ENCODE measurements around the gene TAF4.
A peak's percentile ranks its signal among the peaks of the same experiment; 100 is the strongest.

Gene TAF4

DNA sequence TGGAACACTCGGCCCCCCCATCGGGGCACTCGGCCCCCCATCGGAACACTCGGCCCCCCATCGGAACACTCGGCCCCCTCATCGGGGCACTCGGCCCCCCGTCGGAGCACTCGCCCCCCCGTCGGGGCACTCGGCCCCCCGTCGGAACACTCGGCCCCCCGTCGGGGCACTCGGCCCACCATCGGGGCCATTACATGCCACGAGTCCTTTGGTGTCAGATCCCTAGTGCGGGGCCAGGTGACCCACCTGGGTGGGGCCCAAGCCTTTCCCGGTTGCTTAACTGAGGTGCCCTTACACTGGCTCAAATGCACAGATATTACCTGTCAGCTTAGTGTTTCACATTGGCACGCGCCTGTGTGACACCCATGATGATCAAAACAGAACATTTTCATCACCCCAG, 95.9 kb downstream of the TAF4 start:
- Mint-ChIP-seq H3K9me3 (no peaks in the 10 kb centered on the region), H3K27me3 (peaks cover 33% of the 10 kb centered on the region), H3K4me3 (no peak overlapping the region), H3K27ac (no peak overlapping the region), H3K4me1 (peaks cover 6% of the 10 kb centered on the region)
- DNase-seq (no peak), ATAC-seq (no peak)

DNA sequence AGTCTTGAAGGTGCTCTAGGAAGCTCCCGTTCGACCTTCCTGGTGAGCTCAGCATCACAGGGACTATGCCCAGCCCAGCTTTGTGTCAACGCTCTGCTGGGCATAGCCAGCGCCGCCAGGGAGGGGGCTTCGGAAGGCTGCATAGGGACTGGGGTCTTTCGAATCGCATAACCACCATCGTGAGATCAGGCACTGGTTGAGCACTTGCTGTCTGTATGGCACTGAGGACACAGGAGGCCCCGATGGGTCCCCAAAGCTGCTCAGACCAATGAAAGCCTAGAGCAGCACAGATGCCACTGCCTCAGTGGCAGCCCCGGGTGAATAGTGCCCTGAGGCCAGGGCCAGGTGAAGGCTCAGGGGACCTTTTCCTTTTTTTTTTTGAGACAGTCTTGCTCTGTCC, 96.7 kb downstream of the TAF4 start:
- ATAC-seq (no peak), DNase-seq (no peak)
- H3K27me3 Mint-ChIP-seq, result peaks cover 42% of the 10 kb centered on the region
- no peaks in the 10 kb centered on the region for H3K9me3 Mint-ChIP-seq
- no peak overlapping the region for H3K4me3 Mint-ChIP-seq
- H3K4me1 Mint-ChIP-seq, result peaks cover 6% of the 10 kb centered on the region
- H3K27ac Mint-ChIP-seq, result no peak overlapping the region

DNA sequence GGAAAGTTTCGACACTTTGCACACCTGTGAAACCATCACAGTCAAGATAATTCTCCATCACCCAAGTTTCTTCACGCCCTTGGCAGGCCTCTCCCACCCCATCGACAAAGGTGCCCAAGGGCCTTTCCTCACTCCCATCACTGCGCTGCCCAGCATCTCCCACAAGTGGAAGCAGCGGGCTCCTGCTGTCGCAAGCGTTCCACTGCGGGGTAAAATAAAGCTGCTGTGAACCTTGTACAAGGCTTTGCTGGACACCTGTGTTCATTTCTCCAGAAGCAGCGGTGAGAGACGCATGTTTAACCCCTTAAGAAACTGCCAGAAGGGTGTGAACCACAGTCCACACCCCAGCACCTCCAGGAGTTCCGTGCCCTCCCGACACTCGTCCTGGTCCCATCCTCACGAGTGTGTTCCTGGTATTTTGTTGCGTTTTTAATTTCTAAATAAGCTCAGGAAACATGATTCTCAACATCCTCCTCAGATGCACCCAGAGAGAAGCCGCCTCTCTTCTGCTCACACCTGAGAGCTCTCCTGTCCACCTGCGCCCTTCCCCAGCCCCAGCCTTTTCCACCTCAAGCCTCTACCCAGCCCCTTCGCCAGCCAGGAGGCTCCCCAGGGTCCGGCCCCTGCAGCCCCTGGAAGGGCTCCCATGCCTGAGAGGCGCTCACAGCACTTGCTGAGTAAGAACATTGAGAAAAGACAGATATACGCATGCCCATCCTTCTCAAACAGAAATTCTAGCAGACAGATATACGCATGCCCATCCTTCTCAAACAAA, 97.5 kb downstream of the TAF4 start:
- peak overlapping the region in 1 of 2 donors; percentile 9 for H3K27ac Mint-ChIP-seq
- H3K27me3 Mint-ChIP-seq, result peaks cover 49% of the 10 kb centered on the region
- H3K9me3 Mint-ChIP-seq, result no peaks in the 10 kb centered on the region
- H3K4me3 Mint-ChIP-seq, result no peak overlapping the region
- H3K4me1 Mint-ChIP-seq, result peaks cover 6% of the 10 kb centered on the region
- ATAC-seq, result no peak
- DNase-seq, result no peak

DNA sequence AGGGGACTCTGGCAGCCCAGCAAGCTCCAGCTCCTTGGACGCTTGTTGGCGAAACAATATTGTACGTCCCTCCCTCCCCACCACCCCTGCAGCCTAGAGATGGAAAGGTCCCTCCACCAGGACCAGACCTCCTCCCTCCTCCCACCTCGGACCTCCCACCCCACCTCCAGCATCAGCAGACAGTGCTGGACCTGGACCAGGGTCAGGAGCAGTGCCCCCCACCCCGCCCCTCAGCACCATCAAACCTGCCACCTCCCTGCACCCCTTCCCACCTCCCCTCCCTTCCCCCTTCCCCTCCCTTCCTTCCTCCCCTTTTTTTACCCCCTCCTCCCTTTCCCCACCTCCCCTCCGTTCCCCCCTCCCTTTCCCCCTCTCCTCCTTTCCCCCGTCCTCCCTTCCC, 98.4 kb downstream of the TAF4 start:
- no peak overlapping the region for H3K27ac Mint-ChIP-seq

DNA sequence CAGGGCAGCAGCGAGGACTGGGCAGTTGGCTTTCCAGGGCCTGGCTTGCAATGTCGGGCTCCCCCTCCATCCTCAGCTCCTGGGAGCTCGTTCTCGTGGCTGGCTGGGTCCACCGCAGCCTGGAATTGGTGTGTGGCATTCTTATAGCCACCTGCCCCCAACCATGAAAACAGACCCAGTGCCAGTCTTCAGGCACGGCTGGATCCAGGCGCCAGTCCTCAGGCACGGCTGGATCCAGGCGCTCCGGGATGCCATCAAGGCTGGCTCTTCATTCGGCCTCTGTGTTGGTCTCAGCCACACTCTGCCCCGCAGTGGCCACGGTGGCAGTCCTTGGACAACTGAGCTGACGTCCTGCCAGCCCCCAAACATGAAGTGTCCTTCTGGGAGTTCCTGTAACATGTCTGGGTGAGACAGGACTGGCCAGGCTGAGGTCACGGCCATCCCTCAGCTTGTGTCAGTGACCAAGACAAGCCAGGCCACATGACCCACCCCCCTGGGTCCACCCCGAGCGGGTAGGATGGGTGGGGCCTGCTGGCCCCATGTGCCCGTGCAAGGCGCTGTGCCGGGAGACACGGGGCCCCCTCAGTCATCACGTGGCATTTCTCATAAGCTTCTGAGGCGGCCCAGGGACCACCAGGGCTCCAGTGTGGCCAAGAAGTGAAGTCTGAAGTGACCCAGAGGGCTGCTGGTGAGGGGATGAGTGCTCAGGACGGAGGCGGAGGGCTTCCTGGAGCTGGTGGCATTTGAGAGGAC, 99.0 kb downstream of the TAF4 start:
- ATAC-seq, result peak; percentile 29
- Mint-ChIP-seq H3K4me1 (peaks cover 6% of the 10 kb centered on the region), H3K4me3 (peak overlapping the region in 1 of 2 donors; percentile 10)

More for the DNA sequence above, 98.4 kb downstream of the TAF4 start:
- Mint-ChIP-seq H3K4me1 (peaks cover 6% of the 10 kb centered on the region), H3K9me3 (no peaks in the 10 kb centered on the region), H3K4me3 (no peak overlapping the region), H3K27me3 (peaks cover 58% of the 10 kb centered on the region)
- no peak for ATAC-seq
- DNase-seq, result no peak

DNA sequence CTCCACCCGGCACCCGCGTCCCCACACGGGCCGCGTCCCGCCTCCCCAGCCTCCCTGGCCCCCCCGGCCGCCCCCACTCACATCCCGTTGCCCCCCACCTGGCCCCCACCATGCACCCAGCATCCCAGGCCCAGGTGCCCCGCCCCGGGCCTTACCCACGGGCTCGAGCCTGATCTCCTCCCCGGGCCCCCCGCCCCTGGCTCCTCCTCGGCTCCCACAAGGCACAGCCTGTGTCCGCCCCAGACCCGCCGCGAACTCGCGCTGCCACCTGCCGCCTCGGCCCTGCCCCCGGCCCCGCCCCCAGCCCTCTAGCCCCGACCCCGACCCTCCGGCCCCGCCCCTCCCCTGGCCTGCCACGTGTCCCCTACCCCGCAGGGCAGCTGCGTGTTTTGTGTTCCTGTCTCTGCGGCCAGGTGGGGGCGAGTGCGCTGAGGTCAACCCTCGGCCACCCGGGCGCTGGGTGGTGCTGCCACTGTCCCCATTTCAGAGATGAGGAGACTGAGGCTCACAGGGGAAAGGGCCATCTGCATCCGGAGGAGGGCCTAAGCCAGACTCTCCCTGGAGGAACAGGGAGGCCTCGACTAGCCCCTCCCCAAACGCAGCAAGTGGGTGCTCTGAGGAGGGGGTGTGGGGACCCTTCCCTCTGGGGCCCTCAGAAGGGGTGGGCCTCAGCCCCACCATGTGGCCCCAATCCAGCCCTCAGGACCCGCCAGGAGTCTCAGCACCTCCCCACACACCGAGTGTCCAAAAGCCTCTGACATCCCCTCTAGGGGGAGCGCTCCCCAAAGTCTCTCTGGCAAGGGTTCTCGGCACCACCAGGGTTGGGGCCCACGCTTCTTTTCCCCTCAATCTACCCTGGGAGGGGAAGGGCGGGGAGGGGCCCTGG, 99.8 kb downstream of the TAF4 start:
- Mint-ChIP-seq H3K4me3 (peak overlapping the region in 1 of 2 donors; percentile 10), H3K4me1 (peaks cover 6% of the 10 kb centered on the region), H3K27ac (no peak overlapping the region), H3K27me3 (peaks cover 65% of the 10 kb centered on the region), H3K9me3 (no peaks in the 10 kb centered on the region)
- ATAC-seq (peak; percentile 40), DNase-seq (no peak)

More for the DNA sequence above, 99.0 kb downstream of the TAF4 start:
- peaks cover 65% of the 10 kb centered on the region for H3K27me3 Mint-ChIP-seq
- H3K27ac Mint-ChIP-seq, result no peak overlapping the region
- no peaks in the 10 kb centered on the region for H3K9me3 Mint-ChIP-seq
- DNase-seq, result no peak

DNA sequence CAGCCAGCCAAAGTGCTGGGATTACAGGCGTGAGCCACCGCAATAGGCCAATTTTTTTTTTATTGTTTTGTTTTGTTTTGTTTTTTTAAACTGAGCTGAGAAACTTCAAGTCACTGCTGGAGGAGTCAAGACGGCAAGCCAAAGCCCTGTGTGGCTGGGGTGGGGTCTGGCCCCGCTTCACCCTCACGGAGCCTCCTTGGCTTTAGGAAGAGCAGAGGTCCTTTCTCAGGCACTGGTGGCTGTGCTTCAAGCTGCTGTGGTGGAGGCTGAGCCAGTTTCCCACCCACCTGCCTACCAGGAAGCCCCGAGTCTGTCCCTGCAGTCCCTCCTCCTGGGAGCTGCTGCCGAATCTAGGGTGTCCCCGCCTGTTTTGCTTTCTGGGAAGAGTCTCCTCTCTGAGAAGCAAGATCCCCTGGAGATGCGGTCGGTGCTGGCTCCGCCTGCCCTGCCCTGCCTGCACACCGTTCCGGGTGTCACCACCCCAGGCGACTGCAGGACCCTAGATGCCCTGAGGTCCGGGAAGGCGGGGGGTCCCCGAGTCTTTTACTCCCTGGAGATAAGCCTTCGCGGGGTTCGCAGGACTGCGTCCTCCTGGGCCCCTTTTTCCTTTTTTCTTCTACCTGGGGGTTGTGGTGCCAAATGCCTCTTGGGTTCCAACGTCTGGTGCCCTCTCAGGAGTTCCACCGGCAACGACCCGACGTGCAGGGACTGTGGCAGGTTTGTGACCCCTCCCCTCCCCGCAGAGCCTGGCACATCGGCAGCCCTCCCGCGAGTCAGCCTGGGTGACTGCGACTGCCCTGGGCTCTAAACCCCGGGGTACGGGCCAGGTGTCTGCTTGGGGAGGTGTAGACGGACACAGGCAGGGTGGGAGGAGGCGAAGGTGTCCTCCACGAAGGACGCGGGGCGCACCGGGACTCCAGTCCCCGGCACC, 100.7 kb downstream of the TAF4 start:
- H3K27ac Mint-ChIP-seq, result no peak overlapping the region
- H3K9me3 Mint-ChIP-seq, result no peaks in the 10 kb centered on the region
- peaks cover 6% of the 10 kb centered on the region for H3K4me1 Mint-ChIP-seq
- no peak for DNase-seq
- no peak for ATAC-seq
- H3K4me3 Mint-ChIP-seq, result no peak overlapping the region
- peaks cover 65% of the 10 kb centered on the region for H3K27me3 Mint-ChIP-seq

DNA sequence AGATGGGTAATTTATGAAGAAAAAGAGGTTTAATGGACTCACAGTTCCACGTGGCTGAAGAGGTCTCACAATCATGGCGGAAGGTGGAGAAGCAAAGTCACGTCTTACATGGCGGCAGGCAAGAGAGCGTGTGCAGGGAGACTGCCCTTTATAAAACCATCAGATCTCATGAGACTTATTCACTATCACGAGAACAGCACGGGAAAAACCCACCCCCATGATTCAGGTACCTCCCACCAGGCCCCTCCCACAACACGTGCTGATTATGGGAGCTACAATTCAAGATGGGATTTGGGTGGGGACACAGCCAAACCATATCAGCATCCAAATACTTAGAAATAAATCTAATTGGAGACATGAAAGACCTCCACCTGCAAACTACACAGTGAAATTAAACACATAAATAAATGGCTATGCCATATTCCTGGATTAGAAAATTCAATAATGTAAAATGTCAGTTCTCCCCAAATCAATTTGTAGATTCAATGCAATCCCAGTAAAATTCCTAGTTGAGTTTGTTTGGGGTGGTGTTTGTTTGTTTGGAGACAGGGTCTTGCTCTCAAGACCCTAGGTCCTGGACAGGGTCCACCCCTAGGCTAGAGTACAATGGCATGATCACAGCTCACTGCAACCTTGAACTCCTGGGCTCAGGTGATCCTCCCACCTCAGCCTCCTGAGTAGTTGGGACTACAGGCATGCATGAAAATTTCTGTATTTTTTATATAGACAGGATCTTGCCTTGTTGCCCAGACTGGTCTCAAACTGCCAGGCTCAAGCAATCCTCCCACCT, 101.6 kb downstream of the TAF4 start:
- Mint-ChIP-seq H3K27me3 (peaks cover 65% of the 10 kb centered on the region), H3K9me3 (no peaks in the 10 kb centered on the region), H3K4me3 (no peak overlapping the region), H3K27ac (no peak overlapping the region), H3K4me1 (peaks cover 6% of the 10 kb centered on the region)
- no peak for ATAC-seq
- DNase-seq, result no peak

DNA sequence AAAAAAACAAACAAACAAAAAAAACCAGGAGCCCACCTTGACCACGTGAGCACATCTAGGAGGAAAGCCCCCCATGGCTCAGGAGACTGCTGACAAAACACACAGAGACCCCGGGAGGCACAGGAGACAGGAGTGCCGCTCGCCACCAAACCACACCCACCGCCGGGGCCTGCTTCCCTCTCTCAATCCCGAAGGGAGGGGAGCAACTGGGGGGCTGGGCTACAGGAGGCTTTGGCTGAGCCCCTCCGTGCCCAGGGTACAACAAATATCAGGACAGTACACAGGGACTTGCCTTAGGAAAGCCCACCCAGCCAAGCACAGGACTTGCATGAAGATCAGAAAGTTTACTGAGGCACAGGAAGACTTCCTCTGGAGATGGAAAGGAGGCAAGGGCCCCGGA, 102.5 kb downstream of the TAF4 start:
- Mint-ChIP-seq H3K27ac (no peak overlapping the region), H3K4me3 (no peak overlapping the region), H3K4me1 (peaks cover 6% of the 10 kb centered on the region), H3K27me3 (peaks cover 60% of the 10 kb centered on the region), H3K9me3 (no peaks in the 10 kb centered on the region)
- ATAC-seq, result no peak
- DNase-seq, result no peak

DNA sequence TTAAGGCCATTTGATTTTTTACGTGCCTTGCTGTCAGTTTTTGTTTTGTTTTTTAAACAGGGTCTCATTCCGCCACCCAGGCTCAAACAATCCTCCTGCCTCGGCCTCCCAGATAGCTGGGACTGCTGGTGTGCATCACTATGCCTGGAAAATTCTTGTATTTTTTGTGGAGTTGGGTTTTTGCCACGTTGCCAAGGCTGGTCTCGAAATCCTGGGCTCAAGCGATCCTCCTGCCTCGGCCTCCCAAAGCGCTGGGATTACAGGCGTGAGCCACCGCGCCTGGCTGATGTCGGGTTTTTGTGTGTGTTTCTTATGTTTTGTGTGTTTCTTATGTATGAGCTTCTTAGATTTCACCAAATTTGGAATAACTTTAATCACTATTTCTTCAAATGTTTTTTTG, 104.8 kb downstream of the TAF4 start:
- Mint-ChIP-seq H3K27me3 (peaks cover 46% of the 10 kb centered on the region), H3K4me3 (no peak overlapping the region), H3K9me3 (no peaks in the 10 kb centered on the region), H3K4me1 (no peaks in the 10 kb centered on the region), H3K27ac (no peak overlapping the region)
- DNase-seq (no peak), ATAC-seq (no peak)

DNA sequence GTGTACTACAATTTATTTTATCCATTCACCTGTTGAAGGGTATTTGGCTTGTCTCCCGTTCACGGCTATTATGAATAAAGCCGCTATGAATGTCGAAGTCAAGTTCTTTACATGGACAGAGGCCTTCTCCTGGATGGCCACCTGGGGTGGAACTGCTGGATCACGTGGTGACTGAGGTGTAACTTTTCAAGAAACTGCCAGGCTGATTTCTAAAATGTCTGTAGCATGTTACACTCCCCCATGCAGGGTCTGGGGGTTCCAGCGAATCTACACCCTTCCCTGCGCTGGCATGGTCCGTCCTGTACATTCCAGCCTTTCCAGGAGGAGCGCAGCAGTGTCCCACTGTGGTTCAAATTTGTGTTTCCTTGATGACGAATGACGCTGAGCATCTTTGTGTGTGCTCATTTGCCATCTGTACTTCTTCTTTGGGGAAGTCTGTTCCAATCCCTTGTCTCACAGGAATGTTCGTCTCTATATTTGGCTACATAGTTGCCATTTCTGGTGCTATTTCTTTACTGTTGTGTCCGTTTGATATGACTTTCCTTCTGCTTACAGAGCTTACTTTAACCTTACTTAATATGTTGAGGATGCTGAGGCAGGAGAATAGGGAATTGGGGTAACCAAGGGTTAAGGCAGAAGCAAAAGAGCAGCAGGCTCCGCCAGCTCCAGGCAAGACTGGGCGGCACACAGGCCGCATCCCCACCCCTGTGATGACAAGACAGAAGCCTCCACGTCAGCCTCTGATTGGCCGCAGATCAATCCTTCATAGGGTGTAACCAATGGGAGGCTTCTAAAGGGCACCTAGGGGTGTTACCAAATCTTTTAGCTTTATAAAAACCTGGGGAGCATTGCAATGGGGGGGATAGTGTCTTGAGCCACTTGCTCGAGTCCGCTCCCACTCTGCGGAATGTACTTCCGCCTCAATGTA, 106.6 kb downstream of the TAF4 start:
- Mint-ChIP-seq H3K4me3 (no peak overlapping the region), H3K27ac (no peak overlapping the region), H3K27me3 (peaks cover 47% of the 10 kb centered on the region), H3K9me3 (no peaks in the 10 kb centered on the region), H3K4me1 (no peaks in the 10 kb centered on the region)
- no peak for ATAC-seq
- DNase-seq, result no peak

DNA sequence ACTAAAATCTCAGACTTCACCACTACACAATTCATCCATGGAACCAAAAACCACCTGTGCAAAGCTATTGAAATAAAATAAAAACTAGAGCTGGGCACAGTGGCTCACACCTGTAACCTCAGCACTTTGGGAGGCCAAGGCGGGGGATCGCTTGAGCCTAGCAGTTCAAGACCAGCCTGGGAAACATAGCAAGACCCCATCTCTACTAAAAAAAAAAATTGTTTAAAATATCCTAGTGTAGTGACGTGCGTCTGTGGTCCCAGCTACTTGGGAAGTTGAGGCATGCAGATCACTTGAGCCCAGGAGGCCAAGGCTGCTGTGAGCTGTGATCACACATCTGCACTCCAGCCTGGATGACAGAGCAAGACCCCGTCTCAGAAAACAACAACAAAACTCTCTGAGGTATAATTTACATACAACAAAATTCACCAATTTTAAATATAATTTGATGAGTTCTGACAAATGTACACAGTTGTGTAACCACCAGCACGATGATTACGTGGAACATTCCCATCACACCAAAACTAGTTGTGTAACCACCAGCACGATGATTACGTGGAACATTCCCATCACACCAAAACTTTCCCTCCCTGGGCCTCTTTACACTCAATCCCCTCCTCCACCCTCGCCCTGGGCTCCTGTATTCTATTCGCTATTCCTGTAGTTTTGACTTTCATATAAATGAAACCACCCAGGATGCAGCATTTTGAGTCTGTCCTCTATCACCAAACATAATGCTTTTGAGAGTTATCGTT, 107.5 kb downstream of the TAF4 start:
- ATAC-seq (no peak), DNase-seq (no peak)
- Mint-ChIP-seq H3K4me3 (no peak overlapping the region), H3K27me3 (peaks cover 42% of the 10 kb centered on the region), H3K9me3 (no peaks in the 10 kb centered on the region), H3K4me1 (no peaks in the 10 kb centered on the region), H3K27ac (no peak overlapping the region)
